NCI-H2171 treated with DMSO at 0.1 percent for 48 hours (cell line): ENCODE results near the gene MAGI3.
A peak's percentile ranks its signal among the peaks of the same experiment; 100 is the strongest.
"Not testable (repeated sequence)": the region's sequence is repeated elsewhere in the genome, so short reads cannot be mapped to it uniquely, and the experiment has no call there.

Source experiments
- DNase-seq: peaks from one replicate; lab custom pipeline; 2025; lab: John Stamatoyannopoulos, UW

The MAGI3 gene

DNA sequence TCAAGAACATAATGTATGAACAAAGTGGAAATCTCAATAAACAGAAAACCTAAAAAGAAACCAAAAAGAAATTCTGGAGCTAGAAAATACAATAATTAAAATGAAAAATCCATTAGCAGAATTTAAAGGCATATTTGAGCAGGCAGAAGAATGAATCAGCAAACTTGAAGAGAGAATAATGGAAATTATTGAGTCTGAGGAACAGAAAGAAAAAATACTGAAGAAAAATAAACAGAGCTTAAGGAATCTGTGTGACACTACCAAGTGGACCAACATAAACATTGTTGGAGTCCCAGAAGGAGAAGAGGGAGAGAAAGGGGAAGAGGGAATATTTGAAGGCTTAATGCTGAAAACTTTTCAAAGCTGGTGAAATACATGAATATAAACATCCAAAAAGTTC is 54.5 kb downstream of the MAGI3 start:
- DNase-seq: no peak

DNA sequence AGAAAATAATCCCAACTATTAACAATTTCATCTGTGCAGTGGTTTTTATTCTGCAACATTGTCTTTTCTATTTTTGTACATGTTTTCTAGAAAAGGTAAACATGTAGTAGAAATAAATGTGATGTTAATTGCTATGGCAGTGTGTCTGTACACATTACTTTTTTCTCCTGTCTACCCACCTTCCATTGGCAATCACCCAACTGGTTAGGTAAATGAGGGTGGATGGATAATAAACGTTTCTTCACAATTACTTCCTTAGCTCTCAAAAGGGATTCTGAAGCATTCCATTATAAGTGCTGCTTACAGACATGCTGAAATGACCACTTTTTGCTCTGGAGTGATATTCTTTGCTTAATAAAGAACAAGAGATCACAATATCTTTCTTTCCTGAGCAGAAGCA is 61.4 kb downstream of the MAGI3 start:
- DNase-seq: no peak

DNA sequence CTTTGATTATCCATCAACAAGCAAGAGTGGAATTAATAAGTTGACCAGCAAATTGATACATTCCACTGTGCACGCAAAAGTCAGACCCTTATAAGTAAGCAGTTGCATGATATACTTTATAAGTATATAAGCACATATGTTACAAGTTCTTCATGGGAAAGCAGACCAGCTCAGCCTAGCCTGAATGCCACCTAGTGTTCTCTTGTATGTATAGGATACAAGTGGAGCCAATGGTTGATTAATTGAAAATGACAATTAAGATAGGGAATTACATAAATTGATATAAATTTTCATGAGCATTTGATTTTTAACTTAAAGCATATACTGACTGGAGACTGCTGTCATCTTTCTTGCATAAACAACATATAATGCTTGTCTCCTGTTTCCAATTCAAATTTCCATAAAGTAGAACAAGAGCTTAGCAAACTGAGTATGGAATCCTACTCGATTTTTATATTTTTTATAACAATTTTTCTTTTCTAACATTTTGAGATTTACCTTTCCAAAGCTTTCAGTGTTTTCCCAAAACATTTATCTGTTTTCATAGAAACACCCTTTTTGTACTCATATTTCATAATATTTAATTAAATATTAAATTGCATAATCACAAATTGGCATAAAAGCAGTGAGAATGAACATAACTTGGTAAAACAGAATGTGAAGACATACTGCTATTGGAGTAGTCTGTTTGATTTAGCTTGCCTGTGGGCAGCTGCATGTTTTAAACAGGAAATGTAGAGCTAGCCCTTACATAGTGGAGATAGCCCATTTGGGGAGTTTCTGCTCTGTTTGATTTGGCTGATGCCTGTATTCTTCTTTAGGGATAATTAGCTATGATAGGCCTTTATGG is 62.8 kb downstream of the MAGI3 start:
- DNase-seq: peak; percentile 21

DNA sequence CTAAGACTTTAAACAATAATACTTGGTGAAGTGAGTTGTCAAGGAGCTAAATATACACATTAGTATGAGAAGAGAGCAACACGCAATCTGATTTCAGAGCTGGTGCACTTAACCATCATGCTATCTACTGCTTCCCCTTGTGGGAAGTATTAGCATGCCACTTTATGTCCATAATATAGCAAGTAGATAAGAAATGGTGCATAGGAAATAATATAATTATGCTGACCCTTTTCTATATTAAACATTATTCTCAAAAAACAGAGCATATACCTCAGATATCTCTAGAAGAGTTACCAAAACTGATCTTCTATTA is 63.4 kb downstream of the MAGI3 start:
- no peak for DNase-seq

DNA sequence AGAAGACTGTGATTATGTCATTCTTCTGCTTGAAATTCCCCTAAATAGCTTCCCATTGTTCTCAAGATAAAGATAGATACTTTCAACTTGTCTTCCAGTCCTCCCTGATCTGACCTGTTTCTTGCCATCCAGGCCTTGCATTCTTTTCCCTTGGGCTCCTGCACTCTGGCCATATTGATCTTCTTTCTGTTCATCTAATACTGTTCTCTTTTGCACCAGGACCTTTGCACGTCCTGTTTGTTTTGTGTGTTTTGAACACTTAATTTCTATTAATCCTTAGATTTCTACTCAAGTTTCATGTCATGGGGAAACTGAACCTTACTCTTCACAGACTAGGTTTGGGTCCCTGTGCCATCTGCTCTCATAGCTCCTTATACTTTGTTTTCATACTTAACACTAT is 65.1 kb downstream of the MAGI3 start:
- DNase-seq: no peak

DNA sequence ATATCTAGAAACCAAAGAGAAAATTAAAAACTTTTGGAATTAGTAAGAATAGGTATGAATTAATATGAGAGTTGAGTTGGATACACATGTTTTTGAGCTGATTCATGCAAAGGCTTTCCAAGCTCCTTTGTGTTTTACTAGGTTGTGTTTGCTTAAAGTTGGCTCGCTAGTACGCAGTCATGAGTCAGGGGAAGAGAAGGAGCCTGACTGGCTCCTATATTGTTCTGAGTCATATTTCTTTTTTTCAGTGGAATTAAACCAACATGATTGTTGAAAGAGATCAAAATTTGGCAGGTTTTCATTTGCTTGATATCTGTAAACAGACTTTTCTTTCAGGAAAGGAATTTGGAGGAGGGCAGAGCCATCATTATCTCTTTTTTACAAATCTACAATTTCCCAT is 66.7 kb downstream of the MAGI3 start:
- no peak for DNase-seq

DNA sequence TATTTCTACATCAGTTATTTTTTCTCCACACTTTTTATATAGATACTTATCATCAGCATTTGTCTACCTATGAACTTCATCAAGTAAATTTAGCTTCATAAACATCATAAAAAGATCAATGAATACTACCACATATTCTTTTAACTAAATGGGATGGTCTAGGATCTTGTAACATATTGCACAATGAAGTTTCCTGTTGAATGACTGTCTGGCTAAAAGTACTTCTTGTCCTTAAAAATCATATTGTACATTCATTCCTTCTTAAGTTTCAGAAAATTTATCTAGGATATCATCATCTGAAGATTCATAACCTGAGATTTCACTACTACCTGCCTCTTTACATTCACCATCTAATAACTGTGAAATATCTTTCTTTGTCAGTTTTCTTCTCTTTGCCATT is 69.0 kb downstream of the MAGI3 start:
- DNase-seq: no peak

DNA sequence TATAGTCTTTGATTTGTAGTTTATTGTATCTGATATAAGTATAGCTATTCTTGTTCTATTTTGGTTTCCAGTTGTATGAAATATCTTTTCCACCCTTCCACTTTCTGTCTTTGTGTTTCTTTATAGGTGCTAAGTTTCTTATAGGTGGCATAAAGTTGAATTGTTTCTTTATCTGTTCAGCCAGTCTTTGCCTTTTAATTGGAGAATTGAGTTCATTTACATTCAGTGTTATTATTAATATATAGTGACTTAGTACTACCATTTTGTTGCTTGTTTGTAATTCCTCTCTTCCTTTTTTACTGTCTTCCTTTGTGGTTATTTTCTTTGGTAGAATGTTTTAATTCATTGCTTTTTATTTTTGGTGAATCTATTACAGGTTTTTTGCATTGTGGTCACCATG is 77.7 kb downstream of the MAGI3 start:
- no peak for DNase-seq

DNA sequence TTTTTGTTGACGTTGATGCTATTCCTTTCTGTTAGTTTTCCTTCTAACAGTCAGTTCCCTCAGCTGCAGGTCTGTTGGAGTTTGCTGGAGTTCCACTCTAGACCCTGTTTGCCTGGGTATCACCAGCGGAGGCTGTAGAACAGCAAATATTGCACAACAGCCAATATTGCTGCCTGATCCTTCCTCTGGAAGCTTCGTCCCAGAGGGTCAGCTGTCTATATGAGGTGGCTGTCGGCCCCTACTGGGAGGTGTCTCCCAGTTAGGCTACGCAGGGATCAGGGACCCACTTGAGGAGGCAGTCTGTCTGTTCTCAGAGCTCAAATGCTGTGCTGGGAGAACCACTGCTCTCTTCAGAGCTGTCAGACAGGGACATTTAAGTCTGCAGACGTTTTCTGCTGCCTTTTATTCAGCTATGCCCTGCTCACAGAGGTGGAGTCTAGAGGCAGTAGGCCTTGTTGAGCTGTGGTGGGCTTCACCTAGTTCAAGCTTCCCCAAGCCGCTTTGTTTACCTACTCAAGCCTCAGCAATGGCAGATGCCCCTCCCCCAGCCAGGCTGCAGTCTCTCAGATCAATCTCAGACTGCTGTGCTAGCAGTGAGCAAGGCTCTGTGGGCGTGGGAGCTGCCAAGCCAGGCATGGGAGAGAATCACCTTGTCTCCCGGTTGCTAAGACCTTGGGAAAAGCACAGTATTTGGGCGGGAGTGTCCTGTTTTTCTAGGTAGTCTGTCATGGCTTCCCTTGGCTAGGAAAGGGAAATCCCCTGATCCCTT is 88.3 kb downstream of the MAGI3 start:
- not testable (repeated sequence) for DNase-seq

DNA sequence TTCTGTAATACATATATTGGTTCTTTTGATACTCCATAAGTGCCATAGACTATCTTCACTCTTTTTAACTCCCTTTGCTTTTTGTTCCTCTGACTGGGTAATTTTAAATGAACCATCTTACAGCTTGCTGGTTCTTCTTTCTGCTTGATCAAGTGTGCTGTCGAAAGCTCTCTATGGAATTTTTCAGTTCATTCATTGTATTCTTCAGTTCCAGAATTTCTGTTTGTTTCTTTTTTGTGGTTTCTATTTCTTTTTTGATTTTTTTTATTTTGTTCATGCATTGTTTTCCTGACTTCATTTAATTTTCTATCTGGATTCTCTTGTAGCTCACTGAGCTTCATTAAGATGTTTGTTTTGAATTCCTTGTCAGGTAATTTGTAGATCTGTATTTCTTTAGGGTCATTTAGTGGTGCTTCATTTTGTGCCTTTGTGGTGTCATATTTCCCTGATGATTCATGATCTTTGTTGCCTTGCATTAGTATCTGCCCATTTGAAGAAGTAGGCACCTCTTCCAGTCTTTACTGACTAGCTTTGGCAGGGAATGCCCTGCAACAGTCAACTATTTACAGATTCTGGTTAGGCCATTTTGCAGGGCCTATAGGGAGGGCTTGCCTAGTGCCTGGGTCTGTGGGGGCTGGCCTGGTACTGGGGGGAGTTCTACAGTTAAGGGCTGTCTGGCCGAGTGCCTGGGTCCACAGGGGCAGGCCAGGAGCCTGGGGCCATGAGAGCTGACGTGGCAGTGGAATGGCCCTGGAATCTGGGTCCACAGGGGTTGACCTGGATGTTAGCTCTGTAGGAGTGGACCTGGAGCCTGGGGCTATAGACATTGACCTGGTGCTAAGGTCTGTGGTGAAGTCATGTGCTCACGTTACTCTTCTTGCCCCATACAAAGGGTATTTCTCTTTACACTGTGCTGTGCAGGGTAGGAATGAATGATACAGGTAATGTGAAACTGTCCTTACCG is 89.7 kb downstream of the MAGI3 start:
- DNase-seq: no peak

DNA sequence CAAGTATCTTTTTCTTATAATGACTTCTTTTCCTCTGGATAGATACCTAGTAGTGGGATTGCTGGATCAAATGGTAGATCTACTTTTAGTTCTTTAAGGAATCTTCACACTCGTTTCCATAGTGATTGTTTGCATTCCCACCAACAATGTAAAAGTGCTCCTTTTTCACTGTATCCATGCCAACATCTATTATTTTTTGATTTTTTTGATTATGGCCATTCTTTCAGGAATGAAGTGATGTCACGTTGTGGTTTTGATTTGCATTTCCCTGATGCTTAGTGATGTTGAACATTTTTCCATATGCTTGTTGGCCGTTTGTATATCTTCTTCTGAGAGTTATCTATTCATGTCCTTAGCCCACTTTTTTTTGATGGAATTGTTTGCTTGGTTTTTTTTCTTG is 94.8 kb downstream of the MAGI3 start:
- not testable (repeated sequence) for DNase-seq

DNA sequence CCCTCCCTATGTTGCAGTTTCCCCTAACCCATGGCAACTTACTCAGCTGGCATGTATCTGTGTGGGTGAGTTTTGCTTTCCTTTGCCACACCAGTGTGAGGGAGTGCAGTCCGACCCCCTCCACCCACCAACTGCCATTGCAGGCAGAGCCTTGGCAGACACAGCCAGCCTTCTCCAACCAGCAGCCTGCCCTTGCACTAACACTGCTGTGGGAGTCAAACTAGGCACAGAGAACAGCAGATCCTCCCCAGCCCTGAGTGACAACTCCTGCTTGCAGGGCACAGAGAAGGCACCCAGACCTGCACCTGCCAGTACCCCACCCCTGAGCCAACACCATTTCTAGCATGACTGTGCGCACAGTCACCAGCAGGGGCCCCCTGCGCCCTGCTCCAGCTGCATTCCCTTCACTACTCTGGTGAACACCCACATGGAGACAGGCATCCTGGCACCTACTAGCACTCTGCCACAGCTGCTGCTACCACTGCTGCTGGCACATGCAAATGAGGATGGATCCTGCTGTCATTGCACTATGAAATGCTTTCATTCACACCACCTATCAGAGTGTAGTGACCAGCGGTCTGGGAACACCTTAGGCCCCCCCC is 98.4 kb downstream of the MAGI3 start:
- DNase-seq: peak; percentile 22

DNA sequence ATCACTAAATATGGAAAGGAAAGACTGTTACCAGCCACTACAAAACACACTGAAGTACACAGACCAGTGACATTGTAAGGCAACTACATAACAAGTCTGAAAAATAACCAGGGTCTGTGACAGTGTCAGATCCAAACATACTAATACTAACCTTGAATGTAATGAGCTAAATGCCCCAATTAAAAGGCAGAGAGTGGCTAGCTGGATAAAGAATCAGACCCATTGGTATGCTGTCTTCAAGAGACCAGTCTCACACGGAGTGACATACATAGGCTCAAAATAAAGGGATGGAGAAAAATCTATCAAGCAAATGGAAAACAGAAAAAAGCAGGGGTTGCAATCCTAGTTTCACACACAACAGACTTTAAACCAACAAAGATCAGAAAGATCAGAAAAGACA is 100.1 kb downstream of the MAGI3 start:
- no peak for DNase-seq

DNA sequence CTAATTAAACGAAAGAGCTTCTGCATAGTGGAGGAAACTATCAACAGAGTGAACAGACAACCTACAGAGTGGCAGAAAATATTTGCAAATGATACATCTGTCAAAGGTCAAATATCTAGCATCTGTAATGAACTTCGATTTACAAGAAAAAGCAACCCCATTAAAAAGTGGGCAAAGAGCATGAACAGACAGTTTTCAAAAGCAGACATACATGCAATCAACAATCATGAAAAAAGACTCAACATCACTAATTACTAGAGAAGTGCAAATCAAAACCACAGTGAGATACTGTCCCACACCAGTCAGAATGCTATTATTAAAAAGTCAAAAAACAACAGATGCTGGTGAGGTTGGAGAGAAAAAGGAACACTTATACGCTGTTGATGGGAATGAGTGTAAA is 103.2 kb downstream of the MAGI3 start:
- no peak for DNase-seq

DNA sequence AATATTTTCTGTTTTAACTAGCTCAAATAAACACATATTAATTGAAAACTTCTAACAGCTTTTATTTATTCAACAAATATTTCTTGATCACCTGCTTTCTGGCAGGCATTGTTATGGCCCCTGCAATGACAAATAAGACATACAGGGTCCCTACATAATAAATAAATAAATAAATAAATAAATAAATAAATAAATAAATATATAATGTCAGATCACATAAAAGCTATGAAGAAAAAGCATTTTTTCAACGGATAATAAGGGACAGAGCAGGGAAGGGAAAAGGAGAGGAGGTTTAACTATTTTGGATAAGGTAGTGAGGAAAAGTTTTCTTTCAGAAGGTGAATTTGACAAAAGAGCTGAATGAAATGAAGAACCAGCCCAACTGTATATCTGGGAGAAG is 115.0 kb downstream of the MAGI3 start:
- no peak for DNase-seq

DNA sequence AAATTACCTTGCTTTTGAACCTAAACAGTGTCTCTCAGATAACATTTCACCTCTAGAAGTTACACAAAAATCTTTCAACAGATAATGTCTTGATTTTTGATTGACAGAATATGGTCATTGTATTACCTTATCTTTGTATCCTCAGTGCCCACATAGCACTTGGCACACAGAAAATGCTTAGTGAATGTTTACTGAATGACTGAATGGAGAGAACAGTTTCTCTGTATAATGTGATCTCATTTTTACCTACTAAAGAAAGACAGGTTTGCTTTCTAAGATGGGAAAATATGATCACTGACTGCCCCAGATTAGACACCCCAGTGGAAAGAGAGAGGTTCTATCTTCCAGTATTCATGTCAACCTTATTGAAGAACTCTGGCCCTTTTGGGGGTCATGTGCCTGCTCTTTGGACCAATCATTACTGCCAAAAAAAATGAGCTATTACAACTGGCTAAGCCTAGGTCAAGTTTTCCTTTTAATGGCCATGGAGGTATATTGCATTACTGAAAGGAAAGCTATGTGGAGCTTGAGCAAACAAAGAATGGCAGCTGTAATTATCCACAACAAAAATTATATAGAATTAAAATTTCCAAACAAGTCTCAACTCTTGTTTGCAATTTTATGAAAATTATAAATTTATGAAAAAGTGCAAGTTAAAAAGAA is 117.4 kb downstream of the MAGI3 start:
- no peak for DNase-seq

DNA sequence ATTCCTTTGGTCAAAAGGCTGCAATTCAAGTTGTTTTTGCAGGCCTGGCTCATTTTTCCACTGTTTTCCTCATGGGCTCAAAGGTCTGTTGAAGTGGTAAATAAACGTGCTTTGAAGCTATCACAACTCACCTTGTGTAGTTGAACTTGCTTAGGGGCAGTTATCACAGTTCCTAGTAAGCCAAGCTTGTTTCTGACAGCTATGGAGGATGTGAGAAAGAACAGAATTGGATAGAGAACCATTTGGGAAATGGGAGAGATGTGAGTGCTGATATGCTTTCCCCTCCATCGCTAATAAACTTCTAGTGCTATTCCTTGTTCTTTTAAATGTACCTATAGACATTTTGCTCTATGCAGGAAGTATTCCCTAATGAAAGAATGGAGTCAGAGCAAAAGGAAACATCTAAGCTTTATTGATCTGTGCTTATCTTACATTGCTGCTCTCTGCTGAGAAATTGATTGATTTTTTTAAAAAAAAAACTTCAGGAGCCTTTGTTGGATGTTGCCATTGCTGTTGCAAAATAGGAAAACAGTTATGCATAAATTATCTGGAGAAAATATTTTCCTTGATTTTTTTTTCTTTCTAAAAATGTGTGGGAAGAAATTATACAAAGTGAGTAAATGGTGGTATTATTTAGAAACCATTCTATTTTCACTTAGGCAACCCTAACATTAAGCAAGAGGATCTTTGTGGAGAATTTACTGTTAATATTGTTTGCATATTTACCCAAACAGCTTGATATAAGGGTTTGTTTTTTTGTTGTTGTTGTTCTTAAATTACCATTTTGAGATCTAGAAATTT is 118.2 kb downstream of the MAGI3 start:
- DNase-seq: no peak

DNA sequence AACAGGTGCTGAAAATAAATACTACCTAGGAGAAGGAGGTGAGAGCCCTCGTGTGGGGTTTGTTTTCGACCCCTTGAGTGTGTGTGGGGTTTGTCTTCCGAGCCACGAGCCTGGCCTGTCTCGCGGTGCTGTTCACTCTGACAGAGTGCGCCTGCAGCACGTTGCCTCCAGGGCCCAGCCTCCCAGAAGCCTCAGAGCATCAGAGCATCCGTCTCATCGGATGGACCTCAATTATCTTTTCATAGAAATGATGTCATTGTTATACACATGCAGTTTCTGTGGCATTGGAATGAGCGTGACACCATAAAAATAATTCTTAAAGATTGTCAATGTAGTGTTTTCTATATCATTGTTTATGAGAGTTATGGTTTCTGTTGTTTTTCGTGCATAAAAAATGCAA is 119.5 kb downstream of the MAGI3 start:
- DNase-seq: not testable (repeated sequence)

DNA sequence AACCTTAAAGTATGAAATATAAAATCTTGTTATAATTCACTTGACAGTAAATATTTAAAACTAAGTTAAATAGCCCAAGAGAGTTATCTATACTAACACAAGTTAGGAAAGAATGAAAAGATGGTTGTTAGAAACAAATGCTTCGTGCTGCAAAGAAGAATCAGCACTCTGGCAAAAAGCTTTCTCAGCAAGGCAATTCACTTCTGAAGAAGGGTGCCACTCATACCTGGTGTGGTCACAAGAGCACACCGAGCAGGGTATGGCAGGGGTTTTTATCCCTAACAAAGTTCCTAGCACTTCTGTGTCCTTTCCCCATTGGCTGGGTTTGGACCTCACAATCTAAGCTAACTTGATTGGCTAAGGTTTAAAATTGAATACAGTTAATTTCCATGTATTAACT is 121.0 kb downstream of the MAGI3 start:
- no peak for DNase-seq

DNA sequence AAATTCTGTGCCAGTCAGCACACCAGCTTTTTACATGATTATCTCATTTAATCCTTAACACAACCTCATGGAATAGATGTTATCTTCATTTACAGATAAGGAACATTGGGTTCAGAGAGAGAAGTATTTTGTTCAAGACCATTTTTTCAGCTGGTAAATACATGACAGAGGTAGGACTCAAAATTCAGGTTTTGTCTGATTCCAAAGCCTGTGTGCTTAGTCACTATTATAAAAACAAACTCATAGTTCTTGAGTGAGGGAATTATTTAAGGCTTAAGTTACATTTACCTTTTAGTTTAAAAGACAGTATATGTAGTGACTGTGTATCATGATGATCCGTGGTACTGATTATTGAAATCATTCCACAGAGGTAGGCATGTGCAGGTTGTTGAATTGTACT is 125.2 kb downstream of the MAGI3 start:
- DNase-seq: no peak

DNA sequence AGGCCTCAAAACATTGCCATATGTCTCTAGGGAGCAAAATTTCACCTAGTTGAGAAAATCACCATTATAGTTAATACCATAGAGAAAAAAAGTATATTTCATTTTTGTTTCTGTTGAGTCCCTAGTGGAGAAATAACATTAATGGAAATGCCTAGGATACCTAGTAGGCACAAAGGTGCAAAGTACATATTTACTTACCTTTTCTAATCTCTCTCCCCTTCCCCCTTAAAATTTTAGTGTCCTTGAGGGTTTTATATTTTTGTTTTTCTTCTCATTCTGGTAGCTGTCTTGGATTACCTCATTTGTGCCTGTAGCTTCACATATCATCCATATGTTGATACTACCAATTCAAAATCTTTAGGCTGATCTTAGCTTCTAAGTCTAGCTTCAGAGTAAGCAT is 127.0 kb downstream of the MAGI3 start:
- no peak for DNase-seq
